ENCODE data around the gene ACADSB. TPM values are rescaled to one million over a fixed set of nuclear protein-coding genes. Genes with fewer than 3 reads are reported as not detected.

The ACADSB gene
- total RNA-seq, 4 donors from 2014 or later: 3.0 to 31.4 (median 13.9) TPM

DNA sequence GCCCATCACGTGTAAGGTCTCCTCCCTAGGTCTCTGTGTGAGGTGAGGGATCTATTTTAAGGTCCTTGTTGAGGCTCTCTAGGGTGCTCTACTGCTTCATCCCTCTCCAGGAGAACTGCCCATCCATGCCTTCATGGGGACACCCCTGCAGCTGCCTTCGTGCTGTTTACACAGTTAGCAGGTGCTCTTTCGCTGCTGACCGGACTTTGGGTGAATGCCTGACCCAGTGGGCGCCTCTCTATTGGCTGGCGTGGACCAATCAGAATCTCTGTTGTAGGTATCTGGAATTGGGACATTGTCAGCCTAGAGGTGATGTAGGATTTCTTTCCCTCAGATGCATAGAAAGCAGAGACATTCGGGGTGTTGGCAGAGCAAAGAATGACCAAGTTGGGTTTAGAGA lies 88.2 kb downstream of the ACADSB start:
- Histone ChIP-seq H3K9me3 (no peaks in the 10 kb centered on the region), H3K4me3 (no peak overlapping the region), H3K27ac (no peak overlapping the region), H3K27me3 (no peaks in the 10 kb centered on the region), H3K4me1 (no peaks in the 10 kb centered on the region), H3K36me3 (no peaks in the 10 kb centered on the region)
- in situ Hi-C loops (cut with MboI; ENCODE audit: low pct_ligation_motif_present in 1 of 4, low pct_unique_long_range_greater_than_20kb in 1 of 4, low sequenced_read_pairs in 3 of 4) (no loop called here), intact Hi-C loops (cut with DNase I; ENCODE audit: low total_unique reads) (no loop called here)
- no peak for TF ChIP-seq POLR2AphosphoS5 (IDR thresholded peaks at IDR 0.05)
- TF ChIP-seq POLR2A (IDR thresholded peaks at IDR 0.05): no peak
- TF ChIP-seq EP300 (IDR thresholded peaks at IDR 0.05; ENCODE audit: low read depth): no peak
- TF ChIP-seq, protein P1, sequence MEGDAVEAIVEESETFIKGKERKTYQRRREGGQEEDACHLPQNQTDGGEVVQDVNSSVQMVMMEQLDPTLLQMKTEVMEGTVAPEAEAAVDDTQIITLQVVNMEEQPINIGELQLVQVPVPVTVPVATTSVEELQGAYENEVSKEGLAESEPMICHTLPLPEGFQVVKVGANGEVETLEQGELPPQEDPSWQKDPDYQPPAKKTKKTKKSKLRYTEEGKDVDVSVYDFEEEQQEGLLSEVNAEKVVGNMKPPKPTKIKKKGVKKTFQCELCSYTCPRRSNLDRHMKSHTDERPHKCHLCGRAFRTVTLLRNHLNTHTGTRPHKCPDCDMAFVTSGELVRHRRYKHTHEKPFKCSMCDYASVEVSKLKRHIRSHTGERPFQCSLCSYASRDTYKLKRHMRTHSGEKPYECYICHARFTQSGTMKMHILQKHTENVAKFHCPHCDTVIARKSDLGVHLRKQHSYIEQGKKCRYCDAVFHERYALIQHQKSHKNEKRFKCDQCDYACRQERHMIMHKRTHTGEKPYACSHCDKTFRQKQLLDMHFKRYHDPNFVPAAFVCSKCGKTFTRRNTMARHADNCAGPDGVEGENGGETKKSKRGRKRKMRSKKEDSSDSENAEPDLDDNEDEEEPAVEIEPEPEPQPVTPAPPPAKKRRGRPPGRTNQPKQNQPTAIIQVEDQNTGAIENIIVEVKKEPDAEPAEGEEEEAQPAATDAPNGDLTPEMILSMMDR (IDR thresholded peaks at IDR 0.05): no peak
- 75 to 86% methylated on average over 1 to 7 of the region's 7 CpGs for WGBS, 2 donors (ENCODE audit: low coverage in 1 of 2)
- DNase-seq: no peak

- no peaks in the 10 kb centered on the region for H3K9me3 ChIP-seq
- no peak overlapping the region for H3K4me3 ChIP-seq
- H3K27me3 ChIP-seq: no peaks in the 10 kb centered on the region
- no peak for TF ChIP-seq POLR2AphosphoS5 (IDR thresholded peaks at IDR 0.05)
- TF ChIP-seq, protein P1 (IDR thresholded peaks at IDR 0.05): no peak
- no peak for TF ChIP-seq POLR2A (IDR thresholded peaks at IDR 0.05)
- TF ChIP-seq EP300 (IDR thresholded peaks at IDR 0.05; ENCODE audit: low read depth): no peak
- H3K4me1 ChIP-seq: peaks cover 0 to 3% (median 0%) of the 10 kb centered on the region in 4 donors
- no peak overlapping the region for H3K27ac ChIP-seq
- H3K36me3 ChIP-seq: no peaks in the 10 kb centered on the region
- in situ Hi-C loops (cut with MboI; ENCODE audit: low pct_ligation_motif_present in 1 of 4, low pct_unique_long_range_greater_than_20kb in 1 of 4, low sequenced_read_pairs in 3 of 4) (no loop called here), intact Hi-C loops (cut with DNase I; ENCODE audit: low total_unique reads) (no loop called here)
- no peak for DNase-seq
- WGBS, 2 donors (ENCODE audit: low coverage in 1 of 2): 88% methylated on average over 7 of the region's 7 CpGs; no CpG with 5 or more reads in 1 of the 2 donors
These were observed 91.4 kb downstream of the ACADSB start for GRCh38 chr10:123100030-123100762.

DNA sequence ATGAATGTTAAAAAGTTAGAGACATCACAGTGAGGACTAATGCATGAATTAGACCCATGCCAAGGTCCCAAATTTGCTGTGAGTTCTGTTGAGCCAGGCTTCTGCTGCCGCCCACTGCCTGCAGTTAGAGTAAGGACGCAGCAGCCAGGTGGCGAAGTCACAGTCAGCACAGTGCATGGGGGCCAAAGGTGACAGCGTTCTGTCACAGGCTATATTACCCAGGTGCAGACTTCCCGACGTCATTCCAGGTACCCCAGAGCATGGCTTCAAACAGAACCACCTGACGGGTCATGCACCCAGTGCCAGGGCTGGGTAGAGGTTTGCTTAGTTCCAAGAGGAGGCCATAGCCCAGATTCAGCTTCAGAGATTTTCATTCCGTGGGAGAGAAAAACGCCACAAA lies 93.1 kb downstream of the ACADSB start:
- Histone ChIP-seq H3K36me3 (no peaks in the 10 kb centered on the region), H3K27ac (no peak overlapping the region), H3K9me3 (no peaks in the 10 kb centered on the region), H3K4me1 (peaks cover 0 to 3% (median 0%) of the 10 kb centered on the region in 4 donors), H3K27me3 (no peaks in the 10 kb centered on the region), H3K4me3 (no peak overlapping the region)
- peak; percentile 11 for DNase-seq
- intact Hi-C loops (cut with DNase I; ENCODE audit: low total_unique reads): no loop called here
- 36% methylated on average over 9 of the region's 9 CpGs; no CpG with 5 or more reads in 1 of the 2 donors for WGBS, 2 donors (ENCODE audit: low coverage in 1 of 2)
- in situ Hi-C loops (cut with MboI; ENCODE audit: low pct_ligation_motif_present in 1 of 4, low pct_unique_long_range_greater_than_20kb in 1 of 4, low sequenced_read_pairs in 3 of 4): no loop called here
- TF ChIP-seq POLR2A (IDR thresholded peaks at IDR 0.05) (no peak), POLR2AphosphoS5 (IDR thresholded peaks at IDR 0.05) (no peak), EP300 (IDR thresholded peaks at IDR 0.05; ENCODE audit: low read depth) (no peak)
- TF ChIP-seq, protein P1 (IDR thresholded peaks at IDR 0.05): no peak

DNA sequence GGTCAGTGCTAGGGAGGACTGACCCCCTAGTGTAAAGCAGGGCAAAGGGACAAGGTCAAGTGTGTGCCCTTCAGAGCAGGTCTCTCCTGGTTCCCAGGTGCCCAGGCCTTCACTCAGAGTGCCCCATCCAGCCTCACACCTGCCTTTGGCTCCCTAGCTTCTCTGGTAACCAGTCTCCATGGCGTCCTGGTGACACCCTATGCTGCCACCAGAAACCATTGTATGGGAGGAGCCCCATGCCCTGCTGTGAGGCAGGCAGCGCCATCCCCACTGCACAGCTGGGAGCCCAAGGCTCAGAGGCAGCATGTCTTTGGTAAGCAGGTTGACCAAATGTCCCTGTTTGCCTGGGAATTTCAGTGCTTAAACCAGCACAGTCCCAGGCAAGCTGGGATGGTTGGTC lies 93.9 kb downstream of the ACADSB start:
- no peak overlapping the region for H3K4me3 ChIP-seq
- in situ Hi-C loops (cut with MboI; ENCODE audit: low pct_ligation_motif_present in 1 of 4, low pct_unique_long_range_greater_than_20kb in 1 of 4, low sequenced_read_pairs in 3 of 4): no loop called here

More for the DNA sequence above, 93.9 kb downstream of the ACADSB start:
- no peak for DNase-seq
- Histone ChIP-seq H3K4me1 (peaks cover 0 to 3% (median 0%) of the 10 kb centered on the region in 4 donors), H3K27ac (no peak overlapping the region), H3K27me3 (no peaks in the 10 kb centered on the region), H3K9me3 (no peaks in the 10 kb centered on the region), H3K36me3 (no peaks in the 10 kb centered on the region)
- intact Hi-C loops (cut with DNase I; ENCODE audit: low total_unique reads): no loop called here
- TF ChIP-seq EP300 (IDR thresholded peaks at IDR 0.05; ENCODE audit: low read depth) (no peak), POLR2AphosphoS5 (IDR thresholded peaks at IDR 0.05) (no peak), POLR2A (IDR thresholded peaks at IDR 0.05) (no peak)
- TF ChIP-seq, protein P1 (IDR thresholded peaks at IDR 0.05): no peak
- WGBS, 2 donors (ENCODE audit: low coverage in 1 of 2): 63% methylated on average over 2 of the region's 2 CpGs; no CpG with 5 or more reads in 1 of the 2 donors

Data from transverse colon (tissue), 4 donors.